ENCODE measurements around the gene ATP5F1D. TPM values are rescaled to one million over a fixed set of nuclear protein-coding genes. Genes with fewer than 3 reads are reported as not detected.

Gene ATP5F1D
- total RNA-seq, 2 donors from 2014 or later: 156 to 157 TPM

DNA sequence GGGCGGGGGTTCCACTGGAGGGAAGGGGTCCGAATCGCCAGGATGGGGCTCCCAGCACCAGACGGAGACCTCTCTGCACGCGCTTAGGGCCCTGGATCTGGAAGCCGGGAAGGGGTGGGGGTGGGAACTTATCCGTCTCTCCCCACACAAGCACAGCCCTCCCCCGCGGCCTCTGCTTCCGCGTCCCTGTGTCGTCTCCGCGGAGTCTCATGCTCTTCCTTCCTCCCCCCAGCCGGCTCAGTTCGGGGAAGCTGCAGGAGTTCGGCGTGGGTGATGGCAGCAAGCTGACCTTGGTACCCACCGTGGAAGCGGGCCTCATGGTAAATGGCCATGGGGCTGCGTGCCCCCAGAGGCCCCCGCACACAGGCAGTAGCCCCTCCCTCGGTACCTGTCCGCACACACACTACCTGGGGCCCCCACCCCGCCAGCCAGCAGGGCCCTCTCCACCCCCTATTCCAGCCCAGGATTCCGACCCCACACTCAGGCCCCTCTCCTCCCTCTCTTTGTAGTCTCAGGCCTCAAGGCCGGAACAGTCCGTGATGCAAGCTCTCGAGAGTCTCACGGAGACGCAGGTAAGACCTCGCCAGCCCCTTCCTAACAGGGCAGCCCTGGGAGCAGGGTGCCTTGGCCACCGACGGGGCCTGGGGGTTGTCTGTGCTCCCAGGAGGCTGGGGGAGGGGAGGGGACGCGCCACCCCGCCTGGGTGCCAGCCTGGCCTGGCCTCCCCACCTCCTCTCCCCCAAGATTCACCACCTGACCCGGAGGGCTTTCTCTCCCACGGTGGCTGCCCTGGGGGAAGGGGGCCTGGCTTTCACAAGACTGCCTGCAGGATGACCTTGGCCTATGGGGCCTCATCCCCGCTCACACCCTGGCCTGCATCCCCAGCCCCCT, 10.0 kb downstream of the ATP5F1D start:
- peak; percentile 47 to 56 (median 51) for TF ChIP-seq POLR2A (IDR thresholded peaks at IDR 0.05)
- TF ChIP-seq, protein P1, sequence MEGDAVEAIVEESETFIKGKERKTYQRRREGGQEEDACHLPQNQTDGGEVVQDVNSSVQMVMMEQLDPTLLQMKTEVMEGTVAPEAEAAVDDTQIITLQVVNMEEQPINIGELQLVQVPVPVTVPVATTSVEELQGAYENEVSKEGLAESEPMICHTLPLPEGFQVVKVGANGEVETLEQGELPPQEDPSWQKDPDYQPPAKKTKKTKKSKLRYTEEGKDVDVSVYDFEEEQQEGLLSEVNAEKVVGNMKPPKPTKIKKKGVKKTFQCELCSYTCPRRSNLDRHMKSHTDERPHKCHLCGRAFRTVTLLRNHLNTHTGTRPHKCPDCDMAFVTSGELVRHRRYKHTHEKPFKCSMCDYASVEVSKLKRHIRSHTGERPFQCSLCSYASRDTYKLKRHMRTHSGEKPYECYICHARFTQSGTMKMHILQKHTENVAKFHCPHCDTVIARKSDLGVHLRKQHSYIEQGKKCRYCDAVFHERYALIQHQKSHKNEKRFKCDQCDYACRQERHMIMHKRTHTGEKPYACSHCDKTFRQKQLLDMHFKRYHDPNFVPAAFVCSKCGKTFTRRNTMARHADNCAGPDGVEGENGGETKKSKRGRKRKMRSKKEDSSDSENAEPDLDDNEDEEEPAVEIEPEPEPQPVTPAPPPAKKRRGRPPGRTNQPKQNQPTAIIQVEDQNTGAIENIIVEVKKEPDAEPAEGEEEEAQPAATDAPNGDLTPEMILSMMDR (IDR thresholded peaks at IDR 0.05): no peak
- Histone ChIP-seq H3K4me3 (peak overlapping the region; percentile 64 to 91), H3K27me3 (no peaks in the 10 kb centered on the region), H3K36me3 (replicated peaks in 1 of 2; ENCODE audit: insufficient read depth in 1 of 2, low read depth in 2 of 2) (peaks cover 20 to 23% of the 10 kb centered on the region in 2 donors), H3K27ac (peak overlapping the region; percentile 97 to 100 (median 100)), H3K4me1 (peaks cover 68% of the 10 kb centered on the region), H3K9me3 (no peaks in the 10 kb centered on the region)
- intact Hi-C loops (cut with DNase I): no loop called here
- 0 to 1% methylated on average over 5 to 40 of the region's 41 CpGs for WGBS, 2 donors
- ATAC-seq: no peak
- DNase-seq: peak; percentile 76 to 90 (median 86)

- Histone ChIP-seq H3K9me3 (no peaks in the 10 kb centered on the region), H3K27ac (peak overlapping the region; percentile 97 to 100 (median 100)), H3K27me3 (no peaks in the 10 kb centered on the region), H3K36me3 (replicated peaks in 1 of 2; ENCODE audit: insufficient read depth in 1 of 2, low read depth in 2 of 2) (peaks cover 27 to 28% of the 10 kb centered on the region in 2 donors), H3K4me3 (no peak overlapping the region), H3K4me1 (peaks cover 69% of the 10 kb centered on the region)
- 0% methylated on average over 18 to 28 of the region's 30 CpGs for WGBS, 2 donors
- DNase-seq (peak; percentile 94 to 98 (median 96)), ATAC-seq (peak; percentile 49)
- intact Hi-C loops (cut with DNase I): no loop called here
- peak; percentile 21 to 53 (median 39) for TF ChIP-seq POLR2A (IDR thresholded peaks at IDR 0.05)
- TF ChIP-seq, protein P1 (IDR thresholded peaks at IDR 0.05): no peak
Measured at GRCh38 chr19:1252221-1252820, 10.8 kb downstream of the ATP5F1D start.

- ATAC-seq: peak; percentile 34
- 0 to 2% methylated on average over 7 to 12 of the region's 26 CpGs for whole genome bisulfite sequencing, 2 donors
- TF ChIP-seq POLR2A (IDR thresholded peaks at IDR 0.05): peak in 2 of 3 donors; percentile 41 to 62
- TF ChIP-seq, protein P1 (IDR thresholded peaks at IDR 0.05): peak in 2 of 7 experiments; percentile 19 to 25
- peak; percentile 86 to 94 (median 91) for DNase-seq
- Histone ChIP-seq H3K36me3 (replicated peaks in 1 of 2; ENCODE audit: insufficient read depth in 1 of 2, low read depth in 2 of 2) (peaks cover 28 to 30% of the 10 kb centered on the region in 2 donors), H3K27me3 (no peaks in the 10 kb centered on the region), H3K9me3 (no peaks in the 10 kb centered on the region), H3K4me1 (peaks cover 69% of the 10 kb centered on the region), H3K4me3 (no peak overlapping the region), H3K27ac (peak overlapping the region; percentile 97 to 100 (median 100))
- intact Hi-C loops (cut with DNase I): no loop called here
Measured at GRCh38 chr19:1252821-1253513, 11.4 kb downstream of the ATP5F1D start.

GRCh38 chr19:1253514-1254080, 12.0 kb downstream of the ATP5F1D start:
- Histone ChIP-seq H3K4me1 (peaks cover 72% of the 10 kb centered on the region), H3K36me3 (replicated peaks in 1 of 2; ENCODE audit: insufficient read depth in 1 of 2, low read depth in 2 of 2) (peaks cover 28 to 30% of the 10 kb centered on the region in 2 donors), H3K9me3 (no peaks in the 10 kb centered on the region), H3K4me3 (no peak overlapping the region), H3K27me3 (no peaks in the 10 kb centered on the region), H3K27ac (peak overlapping the region; percentile 97 to 100 (median 100))
- WGBS, 2 donors: 45 to 65% methylated on average over 16 to 22 of the region's 23 CpGs
- intact Hi-C loops (cut with DNase I): no loop called here
- ATAC-seq (no peak), DNase-seq (no peak)
- TF ChIP-seq POLR2A (IDR thresholded peaks at IDR 0.05): no peak
- TF ChIP-seq, protein P1 (IDR thresholded peaks at IDR 0.05): no peak

Measured in body of pancreas (tissue), 4 donors.